ENCODE results near the gene KCNH6. TPM values are rescaled to one million over a fixed set of nuclear protein-coding genes. Genes with fewer than 3 reads are reported as not detected.

The KCNH6 gene
- total RNA-seq, 2 experiments from 2014 or later: not detected

GRCh38 chr17:63496177-63496576 is 27.0 kb upstream of the KCNH6 start:
- DNase-seq: no peak
- no peak overlapping the region for H3K27ac Mint-ChIP-seq
- H3K4me1 Mint-ChIP-seq: no peaks in the 10 kb centered on the region
- H3K27me3 Mint-ChIP-seq: peaks cover 6% of the 10 kb centered on the region
- no peak overlapping the region for H3K4me3 Mint-ChIP-seq
- no peaks in the 10 kb centered on the region for H3K36me3 Mint-ChIP-seq
- no peaks in the 10 kb centered on the region for H3K9me3 Mint-ChIP-seq

DNA sequence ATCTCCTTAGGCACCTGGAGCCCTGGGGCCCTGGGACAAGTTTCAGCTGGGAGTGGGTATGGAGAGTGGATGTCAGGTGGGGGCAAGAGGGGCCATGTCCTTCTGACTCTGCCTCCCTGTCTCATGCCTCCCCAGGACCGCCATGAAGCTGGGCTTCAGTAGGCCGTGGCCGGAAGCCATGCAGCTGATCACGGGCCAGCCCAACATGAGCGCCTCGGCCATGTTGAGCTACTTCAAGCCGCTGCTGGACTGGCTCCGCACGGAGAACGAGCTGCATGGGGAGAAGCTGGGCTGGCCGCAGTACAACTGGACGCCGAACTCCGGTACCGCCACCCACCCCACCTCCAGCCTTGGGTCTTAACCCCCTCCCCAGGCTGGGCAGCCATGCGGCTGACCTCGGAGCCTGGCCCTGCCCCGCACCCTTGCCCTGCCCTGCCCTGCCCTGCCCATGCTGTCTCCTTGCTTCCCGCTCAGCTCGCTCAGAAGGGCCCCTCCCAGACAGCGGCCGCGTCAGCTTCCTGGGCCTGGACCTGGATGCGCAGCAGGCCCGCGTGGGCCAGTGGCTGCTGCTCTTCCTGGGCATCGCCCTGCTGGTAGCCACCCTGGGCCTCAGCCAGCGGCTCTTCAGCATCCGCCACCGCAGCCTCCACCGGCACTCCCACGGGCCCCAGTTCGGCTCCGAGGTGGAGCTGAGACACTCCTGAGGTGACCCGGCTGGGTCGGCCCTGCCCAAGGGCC is 26.3 kb upstream of the KCNH6 start:
- Mint-ChIP-seq H3K4me1 (no peaks in the 10 kb centered on the region), H3K27me3 (peaks cover 10% of the 10 kb centered on the region), H3K27ac (no peak overlapping the region), H3K4me3 (no peak overlapping the region), H3K36me3 (no peaks in the 10 kb centered on the region), H3K9me3 (no peaks in the 10 kb centered on the region)
- DNase-seq: no peak

- no peak overlapping the region for H3K27ac Mint-ChIP-seq
- H3K4me3 Mint-ChIP-seq: no peak overlapping the region
- DNase-seq: no peak
- peaks cover 10% of the 10 kb centered on the region for H3K27me3 Mint-ChIP-seq
- no peaks in the 10 kb centered on the region for H3K4me1 Mint-ChIP-seq
- H3K9me3 Mint-ChIP-seq: no peaks in the 10 kb centered on the region
- H3K36me3 Mint-ChIP-seq: no peaks in the 10 kb centered on the region
These were observed 25.3 kb upstream of the KCNH6 start for GRCh38 chr17:63497708-63498483.

GRCh38 chr17:63498626-63499195 is 24.4 kb upstream of the KCNH6 start:
- no peak for DNase-seq
- no peaks in the 10 kb centered on the region for H3K9me3 Mint-ChIP-seq
- no peak overlapping the region for H3K4me3 Mint-ChIP-seq
- peaks cover 10% of the 10 kb centered on the region for H3K27me3 Mint-ChIP-seq
- no peak overlapping the region for H3K27ac Mint-ChIP-seq
- no peaks in the 10 kb centered on the region for H3K4me1 Mint-ChIP-seq
- no peaks in the 10 kb centered on the region for H3K36me3 Mint-ChIP-seq

DNA sequence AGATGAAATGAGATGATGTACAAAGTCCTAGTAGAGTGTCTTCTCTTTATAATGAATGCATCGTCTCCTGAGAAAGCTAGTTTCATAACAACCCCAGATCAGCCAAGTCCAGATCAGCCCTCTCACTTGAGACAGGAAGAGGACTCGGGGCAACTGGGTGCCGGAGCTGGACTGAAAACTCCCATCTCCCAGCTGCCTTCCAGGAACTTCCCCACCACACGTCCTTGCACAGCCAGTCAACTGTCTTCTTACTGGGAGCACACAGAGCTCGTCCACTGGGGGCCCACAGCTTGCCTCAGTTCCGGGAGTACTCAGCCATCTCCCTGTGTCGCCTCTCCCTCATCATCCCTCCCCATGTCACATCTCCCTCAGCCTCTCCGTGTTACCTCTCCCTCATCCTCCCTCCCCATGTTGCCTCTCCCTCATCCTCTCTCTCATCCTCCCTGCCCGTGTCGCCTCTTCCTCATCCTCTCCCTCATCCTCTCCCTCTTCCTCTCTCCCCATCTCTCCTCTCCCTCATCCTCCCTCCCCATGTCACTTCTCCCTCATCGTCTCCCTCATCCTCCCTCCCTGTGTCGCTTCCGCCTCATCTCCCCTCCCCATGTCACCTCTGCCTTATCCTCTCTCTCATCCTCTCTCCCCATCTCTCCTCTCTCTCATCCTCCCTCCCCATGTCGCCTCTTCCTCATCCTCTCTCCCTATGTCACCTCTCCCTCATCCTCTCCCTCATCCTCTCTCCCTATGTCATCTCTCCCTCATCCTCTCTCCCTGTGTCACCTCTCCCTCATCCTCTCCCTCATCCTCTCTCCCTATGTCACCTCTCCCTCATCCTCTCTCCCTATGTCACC is 22.4 kb upstream of the KCNH6 start:
- no peak overlapping the region for H3K27ac Mint-ChIP-seq
- DNase-seq: no peak
- peaks cover 3% of the 10 kb centered on the region for H3K9me3 Mint-ChIP-seq
- H3K36me3 Mint-ChIP-seq: no peaks in the 10 kb centered on the region
- no peak overlapping the region for H3K4me3 Mint-ChIP-seq
- H3K4me1 Mint-ChIP-seq: no peaks in the 10 kb centered on the region
- H3K27me3 Mint-ChIP-seq: peaks cover 15% of the 10 kb centered on the region

- DNase-seq: no peak
- H3K9me3 Mint-ChIP-seq: peaks cover 3% of the 10 kb centered on the region
- H3K27me3 Mint-ChIP-seq: peaks cover 24% of the 10 kb centered on the region
- H3K4me3 Mint-ChIP-seq: no peak overlapping the region
- H3K4me1 Mint-ChIP-seq: no peaks in the 10 kb centered on the region
- no peaks in the 10 kb centered on the region for H3K36me3 Mint-ChIP-seq
- no peak overlapping the region for H3K27ac Mint-ChIP-seq
These were observed 19.8 kb upstream of the KCNH6 start for GRCh38 chr17:63503341-63503705.

- no peak for DNase-seq
- Mint-ChIP-seq H3K27ac (no peak overlapping the region), H3K36me3 (no peaks in the 10 kb centered on the region), H3K27me3 (peaks cover 24% of the 10 kb centered on the region), H3K9me3 (peaks cover 3% of the 10 kb centered on the region), H3K4me1 (no peaks in the 10 kb centered on the region), H3K4me3 (no peak overlapping the region)
These were observed 18.9 kb upstream of the KCNH6 start for GRCh38 chr17:63504261-63504660.

DNA sequence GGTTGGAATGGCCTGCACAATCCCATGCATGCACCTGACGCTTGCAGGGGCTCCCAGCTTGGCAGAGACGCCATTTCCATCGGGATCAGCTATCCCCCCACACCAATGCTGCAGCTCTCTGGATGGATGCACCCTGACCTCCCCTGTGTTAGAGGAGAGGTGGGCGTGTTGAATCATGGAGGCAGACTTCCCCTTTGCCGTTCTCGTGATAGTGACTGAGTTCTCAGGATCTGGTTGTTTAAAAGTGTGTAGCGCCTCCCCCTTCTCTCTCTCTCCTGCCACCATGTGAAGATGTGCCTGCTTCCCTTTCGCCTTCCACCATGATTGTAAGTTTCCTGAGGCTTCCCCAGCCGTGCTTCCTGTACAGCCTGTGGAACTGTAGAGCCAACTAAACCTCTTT is 17.8 kb upstream of the KCNH6 start:
- no peak overlapping the region for H3K27ac Mint-ChIP-seq
- no peak for DNase-seq
- H3K36me3 Mint-ChIP-seq: no peaks in the 10 kb centered on the region
- H3K4me3 Mint-ChIP-seq: no peak overlapping the region
- H3K27me3 Mint-ChIP-seq: peaks cover 24% of the 10 kb centered on the region
- H3K4me1 Mint-ChIP-seq: no peaks in the 10 kb centered on the region
- H3K9me3 Mint-ChIP-seq: peaks cover 3% of the 10 kb centered on the region

GRCh38 chr17:63506627-63507026 is 16.5 kb upstream of the KCNH6 start:
- DNase-seq: no peak
- H3K36me3 Mint-ChIP-seq: no peaks in the 10 kb centered on the region
- no peaks in the 10 kb centered on the region for H3K4me1 Mint-ChIP-seq
- no peak overlapping the region for H3K4me3 Mint-ChIP-seq
- peaks cover 16% of the 10 kb centered on the region for H3K27me3 Mint-ChIP-seq
- H3K9me3 Mint-ChIP-seq: peaks cover 3% of the 10 kb centered on the region
- H3K27ac Mint-ChIP-seq: no peak overlapping the region

GRCh38 chr17:63511331-63511730 is 11.8 kb upstream of the KCNH6 start:
- no peaks in the 10 kb centered on the region for H3K4me1 Mint-ChIP-seq
- no peaks in the 10 kb centered on the region for H3K36me3 Mint-ChIP-seq
- H3K27ac Mint-ChIP-seq: no peak overlapping the region
- no peak for DNase-seq
- H3K27me3 Mint-ChIP-seq: peaks cover 23% of the 10 kb centered on the region
- H3K4me3 Mint-ChIP-seq: no peak overlapping the region
- H3K9me3 Mint-ChIP-seq: no peaks in the 10 kb centered on the region

DNA sequence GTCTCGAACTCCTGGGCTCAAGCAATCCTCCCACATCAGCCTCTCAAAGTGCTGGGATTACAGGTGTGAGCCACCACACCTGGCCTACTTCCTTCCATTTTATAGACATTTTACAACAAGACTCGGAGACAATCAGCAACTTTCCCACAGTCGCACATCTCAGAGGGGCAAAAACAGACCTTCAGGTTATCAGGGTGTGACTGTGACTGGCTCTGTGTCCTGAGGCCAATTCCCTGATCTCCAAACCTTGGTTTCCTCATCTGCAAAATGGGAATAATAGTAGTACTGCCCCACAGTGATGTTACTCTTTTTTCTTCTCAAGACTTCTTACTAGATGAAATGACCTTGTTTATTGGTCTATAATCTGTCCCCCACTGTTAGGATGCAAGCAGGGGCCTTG is 10.8 kb upstream of the KCNH6 start:
- H3K9me3 Mint-ChIP-seq: no peaks in the 10 kb centered on the region

DNA sequence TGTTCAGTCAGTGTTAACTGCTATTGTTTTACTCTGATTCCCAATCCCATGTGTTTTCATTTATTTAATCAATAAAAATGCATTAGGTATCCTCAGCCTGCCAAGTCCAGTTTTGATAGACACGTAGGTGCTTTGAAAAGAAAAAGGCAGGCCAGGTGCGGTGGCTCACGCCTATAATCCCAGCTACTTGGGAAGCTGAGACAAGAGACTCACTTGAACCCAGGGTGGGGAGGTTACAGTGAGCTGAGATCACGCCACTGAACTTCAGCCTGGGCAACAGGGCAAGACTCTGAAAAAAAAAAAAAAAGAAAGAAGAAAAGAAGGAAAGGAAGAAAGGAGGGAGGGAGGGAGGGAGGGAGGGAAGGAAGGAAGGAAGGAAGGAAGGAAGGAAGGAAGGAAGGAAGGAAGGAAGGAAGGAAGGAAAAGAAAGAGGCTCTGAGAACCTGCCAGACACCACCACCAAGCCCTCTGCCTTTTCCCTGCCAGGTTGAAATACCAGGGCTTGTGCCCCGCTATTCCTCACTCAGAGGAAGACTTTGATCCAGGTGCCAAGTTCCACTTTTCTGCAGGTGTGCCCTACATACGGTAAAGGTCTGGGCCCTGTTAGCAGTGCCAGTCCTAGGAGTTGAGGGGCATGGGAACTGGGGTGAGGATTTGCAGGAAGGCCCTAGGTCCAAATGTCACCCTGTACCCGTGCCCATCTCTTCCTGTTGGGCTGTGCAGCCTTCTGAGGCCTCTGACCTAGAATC is 10.1 kb upstream of the KCNH6 start:
- no peak overlapping the region for H3K27ac Mint-ChIP-seq
- DNase-seq: no peak
- H3K4me1 Mint-ChIP-seq: peaks cover 8% of the 10 kb centered on the region
- H3K9me3 Mint-ChIP-seq: no peaks in the 10 kb centered on the region
- peaks cover 20% of the 10 kb centered on the region for H3K27me3 Mint-ChIP-seq
- H3K4me3 Mint-ChIP-seq: no peak overlapping the region
- H3K36me3 Mint-ChIP-seq: no peaks in the 10 kb centered on the region

More for the DNA sequence above, 10.8 kb upstream of the KCNH6 start:
- no peak for DNase-seq
- Mint-ChIP-seq H3K27ac (no peak overlapping the region), H3K4me3 (no peak overlapping the region), H3K27me3 (peaks cover 19% of the 10 kb centered on the region), H3K36me3 (no peaks in the 10 kb centered on the region), H3K4me1 (peaks cover 8% of the 10 kb centered on the region)

- Mint-ChIP-seq H3K27me3 (peaks cover 20% of the 10 kb centered on the region), H3K4me1 (peaks cover 8% of the 10 kb centered on the region), H3K36me3 (no peaks in the 10 kb centered on the region), H3K4me3 (no peak overlapping the region), H3K27ac (no peak overlapping the region), H3K9me3 (no peaks in the 10 kb centered on the region)
- DNase-seq: no peak
These were observed 8.7 kb upstream of the KCNH6 start for GRCh38 chr17:63514477-63514876.

DNA sequence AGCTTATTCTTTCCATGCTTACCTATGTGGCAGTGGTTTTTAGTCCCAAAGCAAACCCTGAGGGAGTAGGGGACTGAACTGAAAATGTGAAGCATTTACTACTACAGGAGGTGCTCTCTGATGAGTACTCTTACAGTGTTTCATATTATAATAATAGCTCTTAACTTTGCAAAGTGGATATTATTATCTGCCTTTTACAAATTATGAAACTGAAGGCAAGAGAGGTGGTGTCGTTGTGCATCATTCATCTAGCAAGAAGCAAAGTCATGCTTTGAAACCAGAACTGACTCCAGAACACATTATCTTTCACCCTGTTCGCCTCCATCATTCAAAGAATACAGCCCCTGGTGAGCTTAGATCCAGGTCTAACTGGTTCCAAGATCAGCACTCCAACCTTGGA is 8.2 kb upstream of the KCNH6 start:
- H3K36me3 Mint-ChIP-seq: no peaks in the 10 kb centered on the region
- H3K9me3 Mint-ChIP-seq: no peaks in the 10 kb centered on the region
- H3K4me3 Mint-ChIP-seq: no peak overlapping the region
- peaks cover 20% of the 10 kb centered on the region for H3K27me3 Mint-ChIP-seq
- peaks cover 8% of the 10 kb centered on the region for H3K4me1 Mint-ChIP-seq
- no peak overlapping the region for H3K27ac Mint-ChIP-seq
- DNase-seq: no peak

Measured in activated naive CD8-positive, alpha-beta T cell treated with anti-CD3 and anti-CD28 coated beads for 36 hours (primary cell).